T-cell (primary cell): ENCODE results near the gene AATK. TPM values are rescaled to one million over a fixed set of nuclear protein-coding genes. Genes with fewer than 3 reads are reported as not detected.

ENCODE experiments used
- ATAC-seq, 4 experiments: fragments of 200-7000 bp in 3 of 4; fragments of 150-1000 bp in 1 of 4; cut with Tn5 transposase; replicated peaks in 1 of 4; 1 replicate in 3 of 4; 2 replicates in 1 of 4; pipeline ENCODE4 v1.10.0; 2021; ENCODE audit warnings: moderate library complexity in 3 of 4, mild to moderate bottlenecking in 2 of 4, moderate number of reproducible peaks in 1 of 4
- CTCF ChIA-PET, 2 donors: fragments of 300-600 bp; sonication (Branson Sonifier 250); formaldehyde crosslinking; loops; one replicate each; lab custom pipeline; 2022; ENCODE audit warnings: antibody characterized with exemption in 2 of 2; lab: Charles Lee
- POLR2A ChIA-PET, 2 donors: fragments of 300-600 bp; sonication (Branson Sonifier 250); formaldehyde crosslinking; loops; one replicate each; lab custom pipeline; 2022; ENCODE audit warnings: antibody characterized with exemption in 2 of 2; lab: Charles Lee
- DNase-seq, 35 experiments: peaks; one replicate each; pipeline versions ENCODE4 v3.0.0 to v3.0.0-alpha.2; 2013 to 2023
- H3K27ac ChIP-seq: one replicate; pipeline ENCODE4 v1.5.1; 2013; ENCODE audit warnings: low read length
- H3K27me3 ChIP-seq, 2 experiments: replicated peaks in 1 of 2; 1 replicate in 1 of 2; 2 replicates in 1 of 2; pipeline versions ENCODE4 v1.6.1 to v1.7.0; 2013; ENCODE audit warnings: low read length in 1 of 2, mixed read lengths in 1 of 2; ENCODE audit not compliant: control insufficient read depth in 2 of 2, insufficient read depth in 2 of 2; ENCODE audit errors: extremely low read depth in 1 of 2
- H3K36me3 ChIP-seq, 2 donors: 1 replicate in 1 of 2; 2 replicates in 1 of 2; pipeline versions ENCODE4 v1.6.1 to v1.7.0; 2013; ENCODE audit warnings: low read length in 1 of 2; ENCODE audit not compliant: control insufficient read depth in 2 of 2, insufficient read depth in 1 of 2; ENCODE audit errors: extremely low read depth in 1 of 2
- H3K4me1 ChIP-seq, 2 experiments: 1 replicate in 1 of 2; 2 replicates in 1 of 2; pipeline versions ENCODE4 v1.6.1 to v1.7.0; 2013; ENCODE audit warnings: low read length in 2 of 2, mixed read lengths in 1 of 2; ENCODE audit not compliant: insufficient read depth in 2 of 2, control insufficient read depth in 1 of 2; ENCODE audit errors: extremely low read depth in 1 of 2
- H3K4me3 ChIP-seq, 2 donors: 1 replicate in 1 of 2; 2 replicates in 1 of 2; pipeline versions ENCODE4 v1.5.1 to v1.7.0; 2013; ENCODE audit warnings: mild to moderate bottlenecking in 2 of 2, low read length in 1 of 2, moderate library complexity in 1 of 2; ENCODE audit not compliant: control insufficient read depth in 1 of 2; ENCODE audit errors: extremely low read depth in 1 of 2
- H3K9me3 ChIP-seq: 2 replicates; pipeline ENCODE4 v1.7.0; 2013
- H3K27ac Mint-ChIP-seq, 2 donors: one replicate each; pipeline ENCODE4 v1.8.0; 2020 to 2021; ENCODE audit warnings: mild to moderate bottlenecking in 2 of 2, mixed read lengths in 2 of 2
- H3K27me3 Mint-ChIP-seq, 2 donors: one replicate each; pipeline ENCODE4 v1.8.0; 2021 to 2022; ENCODE audit warnings: mixed read lengths in 2 of 2
- H3K36me3 Mint-ChIP-seq: one replicate; pipeline ENCODE4 v1.8.0; 2021; ENCODE audit warnings: mixed read lengths
- H3K4me1 Mint-ChIP-seq, 3 donors: one replicate each; pipeline ENCODE4 v1.8.0; 2020 to 2022; ENCODE audit warnings: mixed read lengths in 3 of 3, mild to moderate bottlenecking in 1 of 3
- H3K4me3 Mint-ChIP-seq, 3 donors: one replicate each; pipeline ENCODE4 v1.8.0; 2020 to 2022; ENCODE audit warnings: mild to moderate bottlenecking in 3 of 3, mixed read lengths in 3 of 3, moderate library complexity in 3 of 3
- H3K9me3 Mint-ChIP-seq, 3 donors: one replicate each; pipeline ENCODE4 v1.8.0; 2020 to 2022; ENCODE audit warnings: mixed read lengths in 3 of 3
- WGBS: methylation state at CpG from one replicate; pipeline ENCODE4 v1.1.5; 2013; ENCODE audit warnings: missing lambda C conversion rate; ENCODE audit not compliant: insufficient coverage; 5-methylcytosine and 5-hydroxymethylcytosine counted together
- total RNA-seq, 35 experiments: library from RNA in 6 of 35; stranded (reverse) in 6 of 35; fragments of 120-200 nt in 1 of 35; gene quantifications; one replicate each; pipeline versions ENCODE4 v1.2.1 to v1.2.4 and lab custom pipeline; 2013 to 2026

The AATK gene
- total RNA-seq, 5 donors from 2014 or later (not counting 1 experiment from before 2014, with no cell fraction given), result 0.63 to 11.1 (median 0.72) TPM

- Mint-ChIP-seq H3K36me3 (no peaks in the 10 kb centered on the region), H3K9me3 (no peaks in the 10 kb centered on the region), H3K4me3 (no peak overlapping the region), H3K4me1 (no peaks in the 10 kb centered on the region), H3K27me3 (no peaks in the 10 kb centered on the region), H3K27ac (no peak overlapping the region)
- Histone ChIP-seq H3K4me1 (no peaks in the 10 kb centered on the region), H3K27ac (no peak overlapping the region), H3K9me3 (no peaks in the 10 kb centered on the region), H3K27me3 (no peaks in the 10 kb centered on the region), H3K4me3 (no peak overlapping the region), H3K36me3 (no peaks in the 10 kb centered on the region)
- 86% methylated on average over 26 of the region's 39 CpGs for WGBS
- ChIA-PET POLR2A (no interaction called here), CTCF (no interaction called here)
- DNase-seq, result no peak
- ATAC-seq, result no peak
Measured at GRCh38 chr17:81071761-81072741, 94.0 kb downstream of the AATK start.

GRCh38 chr17:81070541-81071246, 95.3 kb downstream of the AATK start:
- Histone ChIP-seq H3K4me3 (no peak overlapping the region), H3K36me3 (no peaks in the 10 kb centered on the region), H3K9me3 (no peaks in the 10 kb centered on the region), H3K27me3 (no peaks in the 10 kb centered on the region), H3K4me1 (no peaks in the 10 kb centered on the region), H3K27ac (no peak overlapping the region)
- ChIA-PET POLR2A (no interaction called here), CTCF (no interaction called here)
- ATAC-seq (no peak), DNase-seq (no peak)
- H3K27ac Mint-ChIP-seq, result no peak overlapping the region
- no peaks in the 10 kb centered on the region for H3K4me1 Mint-ChIP-seq
- H3K36me3 Mint-ChIP-seq, result no peaks in the 10 kb centered on the region
- H3K9me3 Mint-ChIP-seq, result no peaks in the 10 kb centered on the region
- 84% methylated on average over 19 of the region's 25 CpGs for WGBS
- no peak overlapping the region for H3K4me3 Mint-ChIP-seq
- no peaks in the 10 kb centered on the region for H3K27me3 Mint-ChIP-seq

GRCh38 chr17:81069135-81069645, 96.8 kb downstream of the AATK start:
- Mint-ChIP-seq H3K36me3 (no peaks in the 10 kb centered on the region), H3K4me3 (no peak overlapping the region), H3K27me3 (no peaks in the 10 kb centered on the region), H3K9me3 (no peaks in the 10 kb centered on the region), H3K4me1 (no peaks in the 10 kb centered on the region), H3K27ac (no peak overlapping the region)
- DNase-seq, result no peak
- ATAC-seq, result no peak
- Histone ChIP-seq H3K27me3 (no peaks in the 10 kb centered on the region), H3K4me3 (no peak overlapping the region), H3K36me3 (no peaks in the 10 kb centered on the region), H3K9me3 (no peaks in the 10 kb centered on the region), H3K27ac (no peak overlapping the region), H3K4me1 (no peaks in the 10 kb centered on the region)
- WGBS, result 91% methylated on average over 23 of the region's 23 CpGs
- ChIA-PET POLR2A (no interaction called here), CTCF (interaction anchor here in 1 of 2 donors (0.5 kb wide), 1 partner anchor 271 kb away, joined by 4 read pairs; no protein-coding TSS in a partner anchor)

DNA sequence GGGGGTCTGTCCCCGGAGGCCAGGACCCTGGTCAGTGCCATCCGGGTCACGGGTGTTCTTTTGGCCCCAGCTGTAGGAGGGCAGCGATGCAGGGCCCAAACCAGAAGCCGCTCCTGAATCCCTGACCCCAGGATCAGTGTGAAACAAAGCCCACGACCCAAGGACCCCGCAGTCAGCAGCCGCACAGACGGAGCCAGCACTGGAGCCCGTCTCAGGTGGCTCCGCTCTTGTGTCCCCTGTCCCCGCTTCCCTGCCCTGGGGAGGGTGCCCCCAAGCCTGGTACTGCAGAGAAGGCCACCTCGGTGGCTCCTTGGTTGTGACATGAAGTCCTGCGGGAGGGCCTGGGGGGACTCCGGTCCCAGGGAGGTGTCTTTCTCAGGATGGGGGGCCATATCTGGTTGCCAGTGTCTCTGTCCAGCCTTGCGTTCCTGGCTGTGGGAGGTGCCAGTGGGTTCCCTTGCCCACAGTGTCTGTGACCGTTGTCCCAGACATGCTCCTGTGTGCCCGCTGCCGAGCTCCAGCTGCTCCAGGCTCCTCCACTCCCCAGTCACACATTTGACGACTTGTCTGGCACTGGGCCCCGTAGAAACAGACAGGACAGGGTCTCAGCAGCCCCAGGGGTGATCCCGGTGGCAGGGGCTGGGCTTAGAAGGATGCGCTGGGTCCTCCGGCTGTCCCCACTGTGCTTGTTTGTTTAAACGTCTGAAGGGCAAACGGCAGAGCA, 97.4 kb downstream of the AATK start:
- H3K4me3 ChIP-seq, result no peak overlapping the region
- no peaks in the 10 kb centered on the region for H3K36me3 Mint-ChIP-seq
- CTCF ChIA-PET, result interaction anchor here in 1 of 2 donors (0.5 kb wide), 1 partner anchor 271 kb away, joined by 4 read pairs; no protein-coding TSS in a partner anchor
- no peak overlapping the region for H3K4me3 Mint-ChIP-seq
- no peaks in the 10 kb centered on the region for H3K27me3 Mint-ChIP-seq
- DNase-seq (no peak), ATAC-seq (no peak)
- H3K9me3 ChIP-seq, result no peaks in the 10 kb centered on the region
- peaks cover 0 to 3% (median 0%) of the 10 kb centered on the region in 3 donors for H3K4me1 Mint-ChIP-seq
- H3K4me1 ChIP-seq, result peaks cover 0 to 4% of the 10 kb centered on the region in 2 experiments
- no peaks in the 10 kb centered on the region for H3K27me3 ChIP-seq
- 90% methylated on average over 24 of the region's 26 CpGs for WGBS
- H3K27ac ChIP-seq, result no peak overlapping the region
- POLR2A ChIA-PET, result no interaction called here
- H3K36me3 ChIP-seq, result no peaks in the 10 kb centered on the region
- H3K27ac Mint-ChIP-seq, result no peak overlapping the region
- H3K9me3 Mint-ChIP-seq, result no peaks in the 10 kb centered on the region

DNA sequence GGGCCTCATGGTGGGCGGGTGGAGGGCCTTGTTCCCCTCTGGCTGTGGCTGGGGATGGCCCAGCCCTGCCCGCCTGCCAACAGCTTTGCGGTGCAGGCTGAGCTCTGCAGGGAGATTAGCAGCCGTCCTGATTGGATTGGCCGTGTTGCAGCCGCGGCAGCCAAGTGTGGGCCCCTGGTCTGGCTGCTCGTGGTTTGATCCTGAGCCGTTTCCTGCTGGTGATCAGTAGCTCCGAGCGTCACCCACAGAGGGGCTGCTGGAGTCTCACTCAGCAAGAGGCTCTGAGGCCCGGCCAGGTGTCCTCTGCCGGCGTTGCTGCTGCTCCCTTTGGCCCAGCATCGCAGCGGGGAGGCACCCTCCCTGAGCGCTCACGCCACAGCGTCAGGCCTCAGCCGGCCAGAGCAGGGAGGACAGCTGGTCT, 98.6 kb downstream of the AATK start:
- Mint-ChIP-seq H3K27me3 (no peaks in the 10 kb centered on the region), H3K36me3 (no peaks in the 10 kb centered on the region), H3K4me3 (no peak overlapping the region), H3K9me3 (no peaks in the 10 kb centered on the region), H3K27ac (no peak overlapping the region), H3K4me1 (peaks cover 0 to 4% (median 0%) of the 10 kb centered on the region in 3 donors)
- H3K4me1 ChIP-seq, result peaks cover 0 to 4% of the 10 kb centered on the region in 2 experiments
- DNase-seq, result no peak
- POLR2A ChIA-PET, result no interaction called here
- H3K36me3 ChIP-seq, result no peaks in the 10 kb centered on the region
- H3K27me3 ChIP-seq, result no peaks in the 10 kb centered on the region
- no peak overlapping the region for H3K27ac ChIP-seq
- CTCF ChIA-PET, result no interaction called here
- 81% methylated on average over 20 of the region's 20 CpGs for WGBS
- no peak for ATAC-seq
- no peak overlapping the region for H3K4me3 ChIP-seq
- no peaks in the 10 kb centered on the region for H3K9me3 ChIP-seq
